PC-3 (cell line): ENCODE measurements around the gene DPF3. TPM values are rescaled to one million over a fixed set of nuclear protein-coding genes. Genes with fewer than 3 reads are reported as not detected.
A peak's percentile ranks its signal among the peaks of the same experiment; 100 is the strongest.

ENCODE experiments used
- ATAC-seq: fragments of 200-7000 bp; cut with Tn5 transposase; 2 replicates; pipeline ENCODE4 v1.9.1; 2020; ENCODE audit warnings: mild to moderate bottlenecking, moderate library complexity
- BruUV-seq: library from RNA; stranded (reverse); fragments of 400-500 nt; replicated peaks from 2 replicates; lab custom pipeline; 2021; lab: Mats Ljungman, UMichigan
- CTCF ChIA-PET: fragments of 300-600 bp; sonication (Branson Sonifier 250); formaldehyde crosslinking; loops from one replicate; lab custom pipeline; 2022; ENCODE audit warnings: antibody characterized with exemption; lab: Charles Lee
- POLR2A ChIA-PET: fragments of 300-600 bp; sonication (Branson Sonifier 250); formaldehyde crosslinking; loops from one replicate; lab custom pipeline; 2022; ENCODE audit warnings: antibody characterized with exemption; ENCODE audit not compliant: unreplicated experiment; lab: Charles Lee
- DNase-seq: peaks from one replicate; pipeline ENCODE4 v3.0.0-alpha.2; 2015
- H2AFZ ChIP-seq: fragments of 300-600 bp; sonication (generic); 2 replicates; pipeline ENCODE4 v1.6.0; 2016; ENCODE audit warnings: antibody characterized with exemption, low read length
- H3F3A ChIP-seq: fragments of 300-600 bp; sonication (generic); one replicate; pipeline ENCODE4 v1.6.0; 2017; ENCODE audit warnings: antibody characterized with exemption, low read length, control low read depth, mild to moderate bottlenecking; ENCODE audit not compliant: unreplicated experiment
- H3K27ac ChIP-seq: fragments of 300-600 bp; sonication (generic); 2 replicates; pipeline ENCODE4 v1.5.1; 2016; ENCODE audit warnings: mild to moderate bottlenecking, low read length
- H3K27me3 ChIP-seq: fragments of 300-600 bp; sonication (generic); 2 replicates; pipeline ENCODE4 v1.6.1; 2016; ENCODE audit warnings: low read length, mixed read lengths
- H3K36me3 ChIP-seq: fragments of 300-600 bp; sonication (generic); 2 replicates; pipeline ENCODE4 v1.6.1; 2016; ENCODE audit warnings: low read depth, mixed run types, low read length, mixed read lengths
- H3K4me1 ChIP-seq: fragments of 300-600 bp; sonication (generic); 2 replicates; pipeline ENCODE4 v1.5.1; 2016; ENCODE audit warnings: low read length; ENCODE audit not compliant: insufficient read depth
- H3K4me2 ChIP-seq: fragments of 300-600 bp; sonication (generic); 2 replicates; pipeline ENCODE4 v1.6.0; 2016; ENCODE audit warnings: low read length
- H3K4me3 ChIP-seq: fragments of 300-600 bp; sonication (generic); 2 replicates; pipeline ENCODE4 v1.5.1; 2016; ENCODE audit warnings: mild to moderate bottlenecking, low read length, mixed read lengths
- H3K79me2 ChIP-seq: fragments of 300-600 bp; sonication (generic); 2 replicates; pipeline ENCODE4 v1.6.1; 2017; ENCODE audit warnings: low read length, mixed read lengths
- H3K9ac ChIP-seq: fragments of 300-600 bp; sonication (generic); 2 replicates; pipeline ENCODE4 v1.6.0; 2016; ENCODE audit warnings: mild to moderate bottlenecking, low read length
- H3K9me2 ChIP-seq: fragments of 300-600 bp; sonication (generic); replicated peaks from 2 replicates; pipeline ENCODE4 v1.6.1; 2016; ENCODE audit warnings: mixed run types, low read length, mixed read lengths
- H3K9me3 ChIP-seq: fragments of 300-600 bp; sonication (generic); 2 replicates; pipeline ENCODE4 v1.6.1; 2016; ENCODE audit warnings: low read length, mixed read lengths
- H4K20me1 ChIP-seq: fragments of 300-600 bp; sonication (generic); 2 replicates; pipeline ENCODE4 v1.6.1; 2016; ENCODE audit warnings: low read length, mixed read lengths
- EZH2 ChIP-seq: fragments of 300-600 bp; sonication (generic); IDR thresholded peaks from one replicate; pipeline ENCODE4 v1.6.1; 2017; ENCODE audit warnings: antibody characterized with exemption, mild to moderate bottlenecking, low read length; ENCODE audit not compliant: unreplicated experiment
- EZH2phosphoT487 ChIP-seq: fragments of 300-600 bp; sonication (generic); IDR thresholded peaks from 2 replicates; pipeline ENCODE4 v1.6.1; 2018; ENCODE audit warnings: mild to moderate bottlenecking, antibody characterized with exemption, low read length, borderline replicate concordance
- intact Hi-C: fragments of 100-400 bp; cut with micrococcal nuclease; formaldehyde crosslinking; loops from 2 replicates; pipeline ENCODE4 v1.9.0; 2023
- total RNA-seq: library from RNA; depleted of rRNA; stranded (reverse); fragments of >200 nt; gene quantifications from 2 replicates; pipeline ENCODE4 v1.2.3, GENCODE V29; 2014
- TF ChIP-seq, protein P1 (sequence below): fragments of 300-600 bp; sonication (generic); conservative IDR thresholded peaks from 2 replicates; pipeline ENCODE4 v1.5.1; 2017; ENCODE audit warnings: antibody characterized with exemption, low read depth, mild to moderate bottlenecking, low read length

The DPF3 gene
- total RNA-seq, 1 experiment from 2014 or later: 16.6 TPM

DNA sequence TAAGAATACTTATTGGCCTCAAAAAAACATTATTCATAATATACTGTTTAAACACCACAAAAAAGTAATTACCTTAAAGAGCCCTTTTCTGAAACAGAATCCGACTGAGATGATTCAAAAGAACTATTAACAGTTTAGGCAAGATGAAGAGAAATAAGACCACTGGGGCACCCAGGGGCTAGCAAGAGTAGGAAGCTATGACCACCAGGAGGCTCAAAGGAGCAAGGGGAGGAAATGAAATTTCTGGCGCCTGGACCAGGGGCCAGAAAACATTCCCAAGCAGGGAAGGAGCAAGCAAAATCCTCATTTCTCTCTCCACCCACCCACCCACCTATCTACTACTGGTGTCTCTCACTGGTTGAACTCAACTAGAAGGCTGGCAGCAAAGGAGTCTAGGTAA, 26.1 kb upstream of the DPF3 start:
- no peaks in the 10 kb centered on the region for H3F3A ChIP-seq
- CTCF ChIA-PET: interaction anchor here (1.4 kb wide), 1 partner anchor 28 kb away, joined by 4 read pairs; no protein-coding TSS in a partner anchor

DNA sequence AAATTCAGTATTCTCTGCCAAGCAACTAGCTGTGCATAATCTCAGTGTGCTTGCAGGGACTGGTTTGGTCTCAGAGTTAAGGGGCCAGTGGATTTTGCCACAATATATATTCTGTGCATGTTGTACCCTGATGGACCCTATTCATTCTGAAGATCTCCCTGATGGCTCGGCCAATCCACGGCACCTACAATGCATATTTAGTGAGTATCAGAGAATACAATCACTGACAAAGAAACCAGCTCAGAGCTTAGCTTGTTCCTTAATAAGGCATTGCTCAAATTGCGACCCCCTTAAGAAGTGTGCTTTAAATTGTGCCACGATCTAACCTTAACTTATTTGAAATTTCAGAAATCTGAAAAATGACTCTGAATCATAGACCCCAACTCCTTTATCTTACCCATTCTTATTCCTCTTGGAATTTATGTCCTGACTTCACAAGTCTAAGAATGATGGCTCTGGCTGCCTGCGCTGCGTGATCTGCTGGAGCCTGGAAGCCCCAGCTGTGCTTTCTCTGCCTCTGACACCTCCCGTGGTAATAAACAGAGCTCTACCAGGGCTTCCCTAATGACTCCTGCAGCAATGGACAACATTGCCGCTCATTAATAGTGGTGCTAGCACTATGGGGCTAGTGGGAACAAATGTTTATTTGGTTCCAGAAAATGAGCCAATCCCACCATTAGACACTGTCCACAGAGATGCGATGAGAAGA, 23.3 kb upstream of the DPF3 start:
- POLR2A ChIA-PET: no interaction called here
- H3K27me3 ChIP-seq: no peaks in the 10 kb centered on the region
- no peak overlapping the region for H3K4me2 ChIP-seq
- H4K20me1 ChIP-seq: no peaks in the 10 kb centered on the region
- intact Hi-C loops: loop anchor here (10.0 kb wide), 1 partner anchor 668 kb away; no protein-coding TSS in a partner anchor
- peaks cover 13% of the 10 kb centered on the region for H3K4me1 ChIP-seq
- no peaks in the 10 kb centered on the region for H3K9me2 ChIP-seq
- TF ChIP-seq, protein P1, sequence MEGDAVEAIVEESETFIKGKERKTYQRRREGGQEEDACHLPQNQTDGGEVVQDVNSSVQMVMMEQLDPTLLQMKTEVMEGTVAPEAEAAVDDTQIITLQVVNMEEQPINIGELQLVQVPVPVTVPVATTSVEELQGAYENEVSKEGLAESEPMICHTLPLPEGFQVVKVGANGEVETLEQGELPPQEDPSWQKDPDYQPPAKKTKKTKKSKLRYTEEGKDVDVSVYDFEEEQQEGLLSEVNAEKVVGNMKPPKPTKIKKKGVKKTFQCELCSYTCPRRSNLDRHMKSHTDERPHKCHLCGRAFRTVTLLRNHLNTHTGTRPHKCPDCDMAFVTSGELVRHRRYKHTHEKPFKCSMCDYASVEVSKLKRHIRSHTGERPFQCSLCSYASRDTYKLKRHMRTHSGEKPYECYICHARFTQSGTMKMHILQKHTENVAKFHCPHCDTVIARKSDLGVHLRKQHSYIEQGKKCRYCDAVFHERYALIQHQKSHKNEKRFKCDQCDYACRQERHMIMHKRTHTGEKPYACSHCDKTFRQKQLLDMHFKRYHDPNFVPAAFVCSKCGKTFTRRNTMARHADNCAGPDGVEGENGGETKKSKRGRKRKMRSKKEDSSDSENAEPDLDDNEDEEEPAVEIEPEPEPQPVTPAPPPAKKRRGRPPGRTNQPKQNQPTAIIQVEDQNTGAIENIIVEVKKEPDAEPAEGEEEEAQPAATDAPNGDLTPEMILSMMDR: no peak
- TF ChIP-seq EZH2 (no peak), EZH2phosphoT487 (no peak)
- H3F3A ChIP-seq: no peaks in the 10 kb centered on the region
- CTCF ChIA-PET: interaction anchor here (0.7 kb wide), 1 partner anchor 141 kb away, joined by 3 read pairs; the partner anchor contains the start of gene RBM25
- H3K27ac ChIP-seq: no peak overlapping the region
- no peak for ATAC-seq
- H3K79me2 ChIP-seq: no peaks in the 10 kb centered on the region
- no peak overlapping the region for H2AFZ ChIP-seq
- BruUV-seq: no TSS peak
- no peak overlapping the region for H3K4me3 ChIP-seq
- H3K9me3 ChIP-seq: no peaks in the 10 kb centered on the region
- no peak overlapping the region for H3K9ac ChIP-seq
- no peak for DNase-seq
- H3K36me3 ChIP-seq: no peaks in the 10 kb centered on the region

More for the DNA sequence above, 26.1 kb upstream of the DPF3 start:
- no peak for ATAC-seq
- Histone ChIP-seq H3K27me3 (no peaks in the 10 kb centered on the region), H4K20me1 (no peaks in the 10 kb centered on the region), H3K4me2 (no peak overlapping the region), H3K27ac (no peak overlapping the region), H3K79me2 (no peaks in the 10 kb centered on the region), H2AFZ (no peak overlapping the region), H3K9me3 (no peaks in the 10 kb centered on the region), H3K4me1 (peaks cover 13% of the 10 kb centered on the region), H3K36me3 (no peaks in the 10 kb centered on the region), H3K4me3 (no peak overlapping the region), H3K9me2 (no peaks in the 10 kb centered on the region), H3K9ac (no peak overlapping the region)
- no peak for TF ChIP-seq EZH2phosphoT487
- TF ChIP-seq, protein P1: peak; percentile 54
- POLR2A ChIA-PET: no interaction called here
- intact Hi-C loops: no loop called here
- no peak for DNase-seq
- BruUV-seq: no TSS peak

DNA sequence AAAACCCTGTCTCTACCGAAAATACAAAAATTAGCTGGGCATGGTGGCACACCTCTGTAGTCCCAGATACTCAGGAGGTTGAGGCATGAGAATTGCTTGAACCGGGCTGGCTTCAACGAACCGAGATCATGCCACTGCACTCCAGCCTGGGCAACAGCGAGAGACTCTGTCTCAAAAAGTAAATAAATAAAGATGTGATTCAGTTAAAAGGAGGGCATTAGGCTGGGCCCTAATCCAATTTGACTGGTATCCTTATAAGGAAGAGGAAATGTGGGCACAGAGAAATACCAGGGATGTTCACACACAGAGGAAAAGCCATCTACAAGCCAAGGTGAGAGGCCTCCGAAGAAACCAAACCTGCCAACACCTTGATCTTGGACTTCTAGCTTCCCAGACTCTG, 22.3 kb upstream of the DPF3 start:
- Histone ChIP-seq H3K4me1 (peaks cover 13% of the 10 kb centered on the region), H3K9me2 (no peaks in the 10 kb centered on the region), H3K27ac (0 out of 2 replicates have a peak overlapping the region, but pooled peaks have one; percentile 9), H3F3A (no peaks in the 10 kb centered on the region), H3K9ac (no peak overlapping the region), H3K4me3 (no peak overlapping the region), H3K36me3 (no peaks in the 10 kb centered on the region), H3K4me2 (peak overlapping the region; percentile 29), H3K27me3 (no peaks in the 10 kb centered on the region), H3K9me3 (no peaks in the 10 kb centered on the region), H3K79me2 (no peaks in the 10 kb centered on the region), H2AFZ (peak overlapping the region; percentile 1; the same call in 1 of the 2 replicates), H4K20me1 (no peaks in the 10 kb centered on the region)
- ChIA-PET POLR2A (interaction anchor here (0.6 kb wide), 1 partner anchor 109 kb away, joined by 9 read pairs; no protein-coding TSS in a partner anchor), CTCF (no interaction called here)
- intact Hi-C loops: loop anchor here (10.0 kb wide), 1 partner anchor 669 kb away; no protein-coding TSS in a partner anchor
- ATAC-seq (peak; percentile 97), DNase-seq (peak; percentile 85)
- BruUV-seq: no TSS peak
- TF ChIP-seq, protein P1: no peak
- no peak for TF ChIP-seq EZH2phosphoT487
- no peak for TF ChIP-seq EZH2
